Hematopoietic multipotent progenitor cell treated with erythropoietin and hydrocortisone succinate and interleukin-3 and kit ligand, for 17 days (in vitro differentiated cells): ENCODE results near the gene KLHL25.
A peak's percentile ranks its signal among the peaks of the same experiment; 100 is the strongest.

ENCODE experiments used
- DNase-seq: peaks from one replicate; pipeline ENCODE4 v3.0.0-alpha.2; 2015; ENCODE audit warnings: low spot score

KLHL25 gene

DNA sequence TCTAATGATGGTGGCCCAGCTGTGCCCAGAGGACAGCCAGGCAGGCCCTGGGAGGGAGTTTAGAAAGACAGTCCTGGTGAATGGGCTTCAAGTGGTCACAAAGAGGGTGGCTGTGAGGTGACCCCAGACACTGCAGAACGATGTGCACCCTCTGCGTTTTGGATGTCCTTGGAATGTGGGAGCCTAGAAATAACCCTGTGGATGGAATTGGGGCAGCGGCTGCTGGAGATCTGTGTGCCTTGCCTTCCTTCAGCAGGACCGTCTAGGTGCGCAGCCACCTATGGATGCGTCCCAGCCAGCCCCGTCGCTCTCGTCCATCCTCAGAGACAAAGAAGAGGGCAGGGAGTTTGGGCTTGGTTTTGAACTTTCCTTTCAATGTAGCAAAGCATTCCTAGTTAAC lies 46.5 kb downstream of the KLHL25 start:
- DNase-seq = no peak

DNA sequence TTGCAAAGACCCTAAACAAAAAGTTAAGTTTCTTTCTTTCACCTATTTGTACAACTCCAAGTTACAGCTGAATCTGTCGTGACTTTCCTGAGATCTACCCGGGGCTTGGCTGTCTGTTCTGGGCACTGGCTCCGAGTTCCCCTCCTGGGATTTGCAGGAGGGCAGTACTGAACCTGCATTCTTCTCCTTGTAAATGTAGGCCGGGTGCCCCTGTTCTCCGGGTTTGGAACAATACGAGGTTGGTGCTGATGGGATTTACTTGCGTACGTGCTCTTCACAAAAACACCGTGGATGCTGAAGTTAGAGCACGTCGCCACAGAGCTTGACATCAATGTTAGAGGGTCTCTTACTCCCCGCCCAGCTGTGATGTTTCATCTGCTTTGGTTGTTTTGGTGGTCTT lies 48.1 kb downstream of the KLHL25 start:
- DNase-seq = no peak

- DNase-seq = no peak
Observed at GRCh38 chr15:85745525-85746150, 49.1 kb downstream of the KLHL25 start.

DNA sequence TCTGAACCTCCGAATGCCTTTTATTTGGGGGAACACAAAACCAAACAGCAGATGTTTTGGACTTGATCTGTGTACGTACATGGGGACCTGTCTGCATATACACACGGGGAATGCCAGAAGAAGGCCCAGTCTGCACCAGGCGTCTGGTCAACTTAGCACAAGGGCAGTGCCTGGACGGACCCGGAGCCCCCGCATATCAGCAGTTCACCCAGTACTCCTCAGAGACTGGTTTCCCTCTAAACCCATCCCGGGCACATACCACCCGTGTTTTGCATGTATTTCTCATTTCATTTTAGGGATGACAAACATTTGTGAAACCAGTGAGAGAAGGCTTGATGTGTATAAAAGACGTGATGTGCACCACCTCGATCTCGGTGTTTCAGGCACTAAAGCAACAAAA lies 49.7 kb downstream of the KLHL25 start:
- DNase-seq = no peak

- no peak for DNase-seq
Observed at GRCh38 chr15:85744579-85744978, 50.1 kb downstream of the KLHL25 start.

DNA sequence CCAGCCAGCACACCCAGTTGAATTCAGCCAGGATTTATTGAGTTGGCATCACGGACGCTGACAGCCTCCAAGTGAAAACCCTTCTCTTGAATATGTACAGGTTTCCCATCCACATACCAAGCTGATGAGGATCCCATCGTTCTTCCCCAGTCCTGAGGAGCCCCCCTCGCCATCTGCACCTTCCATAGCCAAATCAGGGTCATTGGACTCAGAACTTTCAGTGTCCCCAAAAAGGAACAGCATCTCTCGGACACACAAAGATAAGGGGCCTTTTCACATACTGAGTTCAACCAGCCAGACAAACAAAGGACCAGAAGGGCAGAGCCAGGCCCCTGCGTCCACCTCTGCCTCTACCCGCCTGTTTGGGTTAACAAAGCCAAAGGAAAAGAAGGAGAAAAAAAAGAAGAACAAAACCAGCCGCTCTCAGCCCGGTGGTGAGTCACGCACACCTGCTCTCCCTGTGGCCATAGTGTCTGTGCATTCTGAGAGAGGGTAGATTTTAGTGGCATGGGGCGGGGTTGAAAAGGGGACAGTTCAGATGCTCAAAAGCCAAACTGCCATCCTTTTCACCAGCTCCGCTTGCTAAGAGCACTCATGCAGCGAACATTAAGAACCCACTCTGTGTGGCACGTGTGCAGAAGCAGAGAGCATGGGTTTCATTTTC lies 51.2 kb downstream of the KLHL25 start:
- DNase-seq = no peak

DNA sequence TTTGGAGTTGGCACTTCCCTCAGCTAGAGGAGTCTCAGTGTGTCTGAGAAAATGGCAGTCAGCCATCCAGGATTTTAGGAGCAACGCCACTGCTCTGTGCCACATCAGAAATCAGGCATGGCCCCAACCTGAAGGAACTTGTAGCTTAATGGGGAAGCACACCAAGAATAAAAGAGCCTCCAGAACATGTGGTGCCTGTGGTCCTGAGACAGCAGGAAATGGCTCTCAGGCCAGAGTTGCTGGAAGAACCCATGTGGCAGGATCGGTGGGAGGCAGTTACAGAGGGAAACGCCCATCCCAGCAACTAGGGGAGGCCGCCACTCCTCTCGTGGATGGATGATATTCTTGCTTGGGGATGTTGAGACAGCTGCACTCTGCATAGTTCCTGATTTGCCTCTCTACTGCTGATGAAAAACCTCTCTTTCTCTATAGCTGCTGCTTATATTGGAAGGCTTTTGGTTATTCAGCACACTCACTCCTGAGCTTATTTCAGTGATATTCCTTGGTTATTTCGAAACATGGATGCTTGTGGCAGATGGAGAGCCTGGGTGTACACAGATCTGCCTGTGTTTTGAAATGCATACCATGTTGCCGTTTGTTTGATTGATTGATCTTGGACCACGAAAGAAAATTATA lies 52.4 kb downstream of the KLHL25 start:
- DNase-seq = no peak

DNA sequence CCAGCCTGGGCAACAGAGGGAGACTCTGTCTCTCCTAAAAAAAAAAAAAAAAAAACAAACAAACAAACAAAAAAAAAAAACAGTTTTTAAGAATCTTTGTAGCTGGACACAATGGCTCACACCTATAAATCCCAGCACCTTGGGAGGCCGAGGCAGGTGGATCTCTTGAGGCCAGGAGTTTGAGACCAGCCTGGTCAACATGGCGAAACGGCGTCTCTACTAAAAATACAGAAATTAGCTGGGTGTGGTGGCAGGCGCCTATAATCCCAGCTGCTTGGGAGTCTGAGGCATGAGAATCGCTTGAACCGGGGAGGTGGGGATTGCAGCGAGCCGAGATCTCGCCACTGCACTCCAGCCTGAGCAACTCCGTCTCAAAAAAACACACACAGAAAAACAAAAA lies 53.1 kb downstream of the KLHL25 start:
- no peak for DNase-seq

DNA sequence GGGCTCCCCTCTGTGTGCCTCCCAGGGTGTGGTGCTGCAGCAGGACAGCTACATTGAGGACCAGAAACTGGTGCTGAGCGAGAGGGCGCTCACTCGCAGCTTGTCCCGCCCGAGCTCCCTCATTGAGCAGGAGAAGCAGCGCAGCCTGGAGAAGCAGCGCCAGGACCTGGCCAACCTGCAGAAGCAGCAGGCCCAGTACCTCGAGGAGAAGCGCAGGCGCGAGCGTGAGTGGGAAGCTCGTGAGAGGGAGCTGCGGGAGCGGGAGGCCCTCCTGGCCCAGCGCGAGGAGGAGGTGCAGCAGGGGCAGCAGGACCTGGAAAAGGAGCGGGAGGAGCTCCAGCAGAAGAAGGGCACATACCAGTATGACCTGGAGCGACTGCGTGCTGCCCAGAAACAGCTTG lies 53.7 kb downstream of the KLHL25 start:
- no peak for DNase-seq

DNA sequence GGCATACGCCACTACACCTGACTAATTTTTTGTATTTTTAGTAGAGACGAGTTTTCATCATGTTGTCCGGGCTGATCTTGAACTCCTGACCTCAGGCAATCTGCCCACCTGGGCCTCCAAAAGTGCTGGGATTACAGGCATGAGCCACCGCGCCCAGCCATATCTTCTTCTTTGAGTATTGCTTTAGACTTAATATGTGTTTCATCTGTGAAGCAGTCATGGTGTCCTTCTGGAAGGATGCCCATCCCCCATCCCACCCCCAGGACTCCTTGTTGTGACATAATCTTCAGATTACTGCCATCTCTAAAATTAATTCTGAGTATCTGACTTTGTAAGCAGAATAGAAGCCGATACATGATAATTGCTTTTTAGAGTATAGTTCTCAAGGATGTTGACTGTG lies 57.7 kb downstream of the KLHL25 start:
- no peak for DNase-seq

GRCh38 chr15:85733416-85733815 lies 61.3 kb downstream of the KLHL25 start:
- DNase-seq = peak; percentile 9

- peak; percentile 72 for DNase-seq
Observed at GRCh38 chr15:85730001-85730820, 64.5 kb downstream of the KLHL25 start.

- DNase-seq = no peak
Observed at GRCh38 chr15:85727068-85727467, 67.7 kb downstream of the KLHL25 start.

- DNase-seq = no peak
Observed at GRCh38 chr15:85726454-85726853, 68.3 kb downstream of the KLHL25 start.

- no peak for DNase-seq
Observed at GRCh38 chr15:85725564-85725963, 69.2 kb downstream of the KLHL25 start.

DNA sequence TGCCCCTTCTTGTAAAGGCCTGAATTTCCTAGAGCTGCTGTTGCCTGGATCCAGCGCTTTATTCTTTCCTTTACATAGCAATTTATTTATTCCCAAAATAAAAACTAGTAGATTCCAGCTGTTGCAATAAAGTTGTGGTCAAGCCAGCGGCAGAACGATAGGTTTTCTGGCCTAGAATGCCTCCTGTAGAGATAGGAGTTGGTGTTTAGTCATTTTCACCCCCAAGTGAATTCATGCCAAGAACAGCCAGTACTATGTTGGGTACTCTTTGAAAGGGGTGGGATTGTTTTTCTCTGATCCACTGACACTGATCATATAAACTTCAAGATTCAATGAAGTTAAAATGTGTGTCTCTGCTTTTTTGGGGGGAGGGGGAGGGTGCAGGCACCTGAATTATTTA lies 69.7 kb downstream of the KLHL25 start:
- no peak for DNase-seq

DNA sequence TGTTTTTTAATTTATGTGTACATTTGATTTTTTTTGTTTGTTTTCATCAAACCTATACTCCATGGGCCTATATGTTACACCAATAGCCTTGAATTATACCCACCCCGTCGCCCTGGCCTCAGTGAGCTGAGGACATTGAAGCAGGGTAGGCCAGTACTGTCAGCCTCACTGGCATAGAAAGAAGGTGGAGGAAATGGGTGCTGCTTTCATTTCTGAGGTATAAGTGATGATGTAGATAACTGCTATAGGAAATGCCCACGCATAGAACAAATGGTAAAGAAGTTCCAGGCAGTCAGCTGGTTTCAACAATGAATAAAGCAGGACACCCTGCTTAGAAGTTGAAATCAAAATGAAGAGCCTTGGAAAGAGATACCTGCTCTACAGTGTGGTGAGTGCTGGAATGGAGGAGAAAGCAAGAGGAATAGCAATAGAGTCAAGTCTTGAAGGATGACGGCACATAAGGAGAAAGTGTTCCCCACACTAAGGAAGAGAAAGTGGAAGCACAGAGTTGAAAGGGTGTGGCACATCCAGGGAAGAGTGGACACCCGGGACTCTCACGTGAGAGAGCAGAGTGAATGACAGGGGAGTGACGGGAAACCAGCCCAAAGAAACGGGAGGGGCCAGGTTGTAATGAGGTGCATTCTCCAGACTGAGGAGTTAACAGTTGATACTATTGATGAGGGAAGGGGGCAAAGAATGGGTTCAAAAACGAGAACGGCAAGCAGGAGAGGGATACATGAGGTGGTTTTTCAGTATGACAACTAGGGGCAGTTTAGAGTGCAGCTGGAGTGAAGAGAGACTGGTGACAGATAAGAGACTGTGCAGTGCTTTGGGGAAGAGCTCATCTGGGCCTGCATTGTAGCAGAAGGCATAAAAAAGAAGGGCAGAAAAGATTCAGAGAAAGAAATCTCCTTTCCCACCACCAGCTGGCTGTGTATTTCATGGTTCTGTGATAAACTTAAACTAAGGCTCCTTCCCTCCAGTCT lies 70.5 kb downstream of the KLHL25 start:
- no peak for DNase-seq

DNA sequence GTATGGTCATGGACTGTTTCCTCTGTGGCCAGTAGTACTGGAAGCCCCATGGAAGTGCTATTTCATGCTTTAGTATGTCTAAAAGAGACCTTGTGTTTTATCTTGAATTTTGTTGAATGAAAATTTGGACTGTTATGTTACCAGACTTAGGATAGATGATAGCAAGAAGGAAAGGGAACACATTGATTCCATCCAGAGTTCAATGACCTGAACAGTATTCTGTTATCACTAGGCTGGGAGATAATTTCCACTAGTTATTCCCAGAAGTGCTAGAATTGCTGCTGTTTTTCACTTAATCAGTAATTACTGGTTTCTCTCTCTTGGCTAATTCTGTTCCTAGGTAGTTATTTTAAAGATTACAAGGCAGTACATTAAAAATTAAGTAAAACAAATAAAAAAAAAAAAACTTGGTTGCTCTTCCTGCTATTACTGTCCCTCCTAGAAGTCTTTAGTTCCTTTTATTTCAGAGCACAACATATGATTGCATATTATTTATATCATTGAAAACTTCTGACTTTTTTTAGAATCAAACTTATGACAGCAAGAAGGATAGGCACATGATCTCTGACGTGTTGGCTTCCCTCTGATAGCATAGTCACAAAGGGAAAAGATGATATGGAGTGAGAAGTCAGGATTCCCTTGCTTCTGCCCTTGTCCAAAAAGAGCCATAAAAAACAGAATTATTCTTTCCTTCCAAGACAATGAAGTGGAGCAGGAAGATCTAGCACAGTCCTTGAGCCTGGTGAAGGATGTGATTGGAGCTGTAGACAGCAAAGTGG lies 72.2 kb downstream of the KLHL25 start:
- no peak for DNase-seq

GRCh38 chr15:85718981-85719380 lies 75.7 kb downstream of the KLHL25 start:
- no peak for DNase-seq

DNA sequence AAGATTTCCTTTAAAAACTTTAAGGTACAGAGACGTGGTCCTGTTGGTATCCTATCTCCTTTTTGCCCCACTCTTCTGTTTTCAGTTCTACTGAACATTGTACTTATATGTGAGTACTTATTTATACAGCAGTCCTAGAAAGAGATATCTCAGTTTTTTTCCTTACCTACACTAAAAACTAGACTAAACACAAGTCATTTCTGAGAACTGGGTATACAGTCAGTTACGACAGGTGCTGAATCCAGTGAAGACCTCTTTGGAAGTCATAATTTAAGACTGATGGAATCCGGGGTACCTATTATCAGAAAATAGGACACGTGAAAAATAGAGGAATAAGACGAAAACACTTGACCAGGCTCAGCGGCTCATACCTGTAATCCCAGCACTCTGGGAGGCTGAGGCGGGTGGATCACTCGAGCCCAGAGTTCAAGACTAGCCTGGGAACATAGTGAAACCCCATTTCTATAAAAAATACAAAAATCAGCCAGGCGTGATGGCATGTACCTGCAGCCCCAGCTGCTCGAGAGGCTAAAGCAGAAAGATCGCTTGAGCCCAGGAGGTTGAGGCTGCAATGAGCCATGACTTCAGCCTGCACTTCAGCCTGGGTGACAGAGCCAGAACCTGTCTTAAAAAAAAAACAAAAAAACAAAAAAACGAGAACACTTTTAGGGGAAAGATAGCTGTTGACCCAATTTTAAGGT lies 76.3 kb downstream of the KLHL25 start:
- DNase-seq = no peak
